22Rv1 (cell line): ENCODE results near the gene MYMX.

Experiments used
- H3K27ac ChIP-seq: fragments of 450-650 bp; 2 replicates; pipeline ENCODE4 v1.5.1; 2017
- CTCF ChIP-seq: fragments of 450-650 bp; IDR thresholded peaks from 2 replicates; pipeline ENCODE4 v1.5.1; 2017; ENCODE audit warnings: mild to moderate bottlenecking
- ZFX ChIP-seq: fragments of 450-650 bp; IDR thresholded peaks from 2 replicates; pipeline ENCODE4 v1.6.1; 2017; ENCODE audit warnings: antibody characterized with exemption, borderline replicate concordance

MYMX gene

GRCh38 chr6:44199883-44200282 is 16.8 kb upstream of the MYMX start:
- TF ChIP-seq CTCF, result no peak
- TF ChIP-seq ZFX, result no peak
- no peak overlapping the region for H3K27ac ChIP-seq

GRCh38 chr6:44201200-44201599 is 15.5 kb upstream of the MYMX start:
- TF ChIP-seq CTCF (no peak), ZFX (no peak)

GRCh38 chr6:44201638-44202303 is 15.0 kb upstream of the MYMX start:
- H3K27ac ChIP-seq, result no peak overlapping the region

More at GRCh38 chr6:44201200-44201599, 15.5 kb upstream of the MYMX start:
- H3K27ac ChIP-seq, result no peak overlapping the region

GRCh38 chr6:44202332-44202971 is 14.3 kb upstream of the MYMX start:
- TF ChIP-seq ZFX, result no peak
- TF ChIP-seq CTCF, result no peak

More at GRCh38 chr6:44201638-44202303, 15.0 kb upstream of the MYMX start:
- TF ChIP-seq CTCF (no peak), ZFX (no peak)

GRCh38 chr6:44202972-44203750 is 13.6 kb upstream of the MYMX start:
- no peak overlapping the region for H3K27ac ChIP-seq
- TF ChIP-seq ZFX (no peak), CTCF (no peak)

More at GRCh38 chr6:44202332-44202971, 14.3 kb upstream of the MYMX start:
- H3K27ac ChIP-seq, result no peak overlapping the region

- no peak overlapping the region for H3K27ac ChIP-seq
- TF ChIP-seq CTCF (no peak), ZFX (no peak)
Measured at GRCh38 chr6:44203955-44204354, 12.8 kb upstream of the MYMX start.

- TF ChIP-seq ZFX (no peak), CTCF (no peak)
- H3K27ac ChIP-seq, result no peak overlapping the region
Measured at GRCh38 chr6:44207966-44208365, 8.8 kb upstream of the MYMX start.
